GM12864 (cell line): Measurements from ENCODE around the gene C16orf74.

ENCODE experiments used
- DNase-seq: peaks from one replicate; pipeline ENCODE4 v3.0.0-alpha.2; 2011; ENCODE audit warnings: low read depth
- H3K4me3 ChIP-seq: 2 replicates; pipeline ENCODE4 v1.5.1; 2011; ENCODE audit warnings: mild to moderate bottlenecking, low read depth, low read length, control low read depth
- TF ChIP-seq, protein P1 (sequence below): IDR thresholded peaks from 2 replicates; pipeline ENCODE4 v1.5.1; 2011; ENCODE audit warnings: low read depth, mild to moderate bottlenecking, moderate library complexity, low read length, control low read depth, inconsistent platforms; ENCODE audit errors: missing control alignments

The C16orf74 gene

DNA sequence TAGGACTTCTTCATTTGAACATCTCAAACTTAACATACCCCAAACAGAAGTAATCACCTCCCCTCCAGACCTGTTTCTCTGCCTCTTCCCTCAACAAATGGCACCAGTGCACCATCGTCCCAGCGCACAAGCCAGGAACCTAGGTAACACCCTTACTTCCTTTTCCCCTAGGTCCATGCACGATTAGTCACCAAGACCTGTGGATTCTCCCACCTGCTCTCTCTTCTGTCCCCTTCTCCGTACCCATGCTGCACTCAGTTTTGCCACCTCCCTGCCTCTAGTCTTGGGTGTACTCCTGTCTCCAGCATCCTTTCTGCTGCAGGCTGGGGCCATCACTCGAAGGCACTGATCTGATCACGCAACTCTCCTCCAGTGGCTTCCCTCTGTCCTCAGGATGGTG, 45.3 kb upstream of the C16orf74 start:
- TF ChIP-seq, protein P1, sequence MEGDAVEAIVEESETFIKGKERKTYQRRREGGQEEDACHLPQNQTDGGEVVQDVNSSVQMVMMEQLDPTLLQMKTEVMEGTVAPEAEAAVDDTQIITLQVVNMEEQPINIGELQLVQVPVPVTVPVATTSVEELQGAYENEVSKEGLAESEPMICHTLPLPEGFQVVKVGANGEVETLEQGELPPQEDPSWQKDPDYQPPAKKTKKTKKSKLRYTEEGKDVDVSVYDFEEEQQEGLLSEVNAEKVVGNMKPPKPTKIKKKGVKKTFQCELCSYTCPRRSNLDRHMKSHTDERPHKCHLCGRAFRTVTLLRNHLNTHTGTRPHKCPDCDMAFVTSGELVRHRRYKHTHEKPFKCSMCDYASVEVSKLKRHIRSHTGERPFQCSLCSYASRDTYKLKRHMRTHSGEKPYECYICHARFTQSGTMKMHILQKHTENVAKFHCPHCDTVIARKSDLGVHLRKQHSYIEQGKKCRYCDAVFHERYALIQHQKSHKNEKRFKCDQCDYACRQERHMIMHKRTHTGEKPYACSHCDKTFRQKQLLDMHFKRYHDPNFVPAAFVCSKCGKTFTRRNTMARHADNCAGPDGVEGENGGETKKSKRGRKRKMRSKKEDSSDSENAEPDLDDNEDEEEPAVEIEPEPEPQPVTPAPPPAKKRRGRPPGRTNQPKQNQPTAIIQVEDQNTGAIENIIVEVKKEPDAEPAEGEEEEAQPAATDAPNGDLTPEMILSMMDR: no peak
- no peak overlapping the region for H3K4me3 ChIP-seq
- DNase-seq: no peak

DNA sequence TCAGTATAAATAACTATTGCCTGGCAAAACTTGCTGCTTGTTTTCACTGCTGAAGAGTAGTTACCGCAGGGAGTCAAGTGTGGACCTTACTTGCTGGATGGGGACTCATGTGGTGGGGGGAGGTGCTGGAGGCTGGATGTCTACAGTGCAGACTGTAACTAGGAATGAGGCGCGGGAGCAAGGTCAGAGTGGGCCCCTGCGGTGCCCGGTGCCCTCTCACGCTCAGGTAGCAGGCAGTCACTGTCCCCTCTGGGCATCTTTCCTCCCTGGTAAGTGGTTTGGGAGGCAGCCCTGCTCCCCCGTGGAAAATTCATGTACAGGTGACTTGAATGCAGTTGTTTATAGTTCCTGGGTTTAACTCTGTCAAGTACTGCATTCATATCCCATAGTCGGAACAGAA, 43.8 kb upstream of the C16orf74 start:
- TF ChIP-seq, protein P1: no peak
- no peak overlapping the region for H3K4me3 ChIP-seq
- no peak for DNase-seq

DNA sequence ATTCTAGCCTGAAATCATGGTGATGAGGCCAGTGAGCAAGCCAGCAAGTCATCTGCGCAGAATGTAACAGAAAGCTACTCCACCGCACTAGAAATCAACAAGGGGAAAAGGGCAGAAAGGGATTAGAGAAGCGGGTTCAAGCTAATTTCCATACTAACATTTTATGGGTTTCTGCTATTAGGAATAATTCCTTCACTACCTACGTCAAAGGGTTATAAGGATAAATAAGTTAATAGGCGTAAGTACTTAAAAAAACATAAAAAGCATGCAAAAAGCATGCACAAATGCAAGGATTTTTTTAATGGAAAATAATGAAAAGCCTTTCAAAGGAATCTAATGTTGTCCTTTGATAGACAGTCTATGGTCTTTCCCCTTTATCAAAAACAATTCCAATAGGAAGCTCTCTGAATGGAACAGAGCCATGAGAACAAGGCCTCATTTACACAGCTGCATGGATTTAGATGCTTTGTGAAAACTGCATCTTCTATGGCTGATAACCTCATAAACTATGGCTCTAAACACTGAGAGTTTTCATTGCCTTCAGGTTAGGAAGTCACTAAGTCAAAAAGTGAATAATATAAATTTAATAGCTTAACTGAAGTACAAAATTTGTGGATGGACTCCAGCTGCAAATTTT, 42.9 kb upstream of the C16orf74 start:
- TF ChIP-seq, protein P1: no peak
- no peak for DNase-seq
- H3K4me3 ChIP-seq: no peak overlapping the region

DNA sequence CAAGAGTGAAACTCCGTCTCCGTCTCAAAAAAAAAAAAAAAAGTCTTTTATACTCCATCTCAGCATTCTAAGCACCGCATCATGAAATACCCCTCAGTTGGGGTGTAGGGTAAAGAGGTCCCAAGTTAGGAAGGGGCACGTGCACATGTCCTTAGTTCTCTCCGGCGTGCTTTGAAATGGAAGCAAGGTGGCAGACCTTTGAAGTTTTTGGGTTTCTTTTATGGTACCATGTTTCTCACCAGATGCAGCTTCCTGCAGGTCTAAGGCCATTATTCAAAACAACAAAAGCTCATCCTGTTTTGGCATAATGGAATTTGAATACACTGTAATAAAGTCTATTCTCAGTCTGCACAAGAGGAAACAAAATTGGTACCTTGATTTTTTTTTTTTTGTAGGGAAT, 38.9 kb upstream of the C16orf74 start:
- TF ChIP-seq, protein P1: no peak
- no peak for DNase-seq
- no peak overlapping the region for H3K4me3 ChIP-seq

DNA sequence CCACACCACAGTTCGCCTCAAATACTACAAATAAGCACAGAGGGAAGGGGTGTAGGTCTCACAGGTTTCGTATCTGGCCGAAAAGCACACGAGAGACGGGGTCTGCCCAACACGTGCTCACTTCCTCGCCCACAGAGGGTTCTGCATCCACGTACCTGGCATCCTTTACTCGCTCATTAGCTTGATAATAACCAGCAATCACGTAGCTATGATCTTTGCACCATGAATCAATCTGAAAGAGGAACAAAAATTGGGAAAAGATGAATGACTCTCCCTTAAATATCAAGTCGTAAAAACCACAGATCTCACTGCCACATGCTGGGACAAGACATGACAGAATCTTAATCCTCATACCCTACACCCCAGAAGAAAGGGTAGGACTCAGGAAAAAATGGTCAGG, 37.9 kb upstream of the C16orf74 start:
- no peak overlapping the region for H3K4me3 ChIP-seq
- TF ChIP-seq, protein P1: no peak
- DNase-seq: no peak

DNA sequence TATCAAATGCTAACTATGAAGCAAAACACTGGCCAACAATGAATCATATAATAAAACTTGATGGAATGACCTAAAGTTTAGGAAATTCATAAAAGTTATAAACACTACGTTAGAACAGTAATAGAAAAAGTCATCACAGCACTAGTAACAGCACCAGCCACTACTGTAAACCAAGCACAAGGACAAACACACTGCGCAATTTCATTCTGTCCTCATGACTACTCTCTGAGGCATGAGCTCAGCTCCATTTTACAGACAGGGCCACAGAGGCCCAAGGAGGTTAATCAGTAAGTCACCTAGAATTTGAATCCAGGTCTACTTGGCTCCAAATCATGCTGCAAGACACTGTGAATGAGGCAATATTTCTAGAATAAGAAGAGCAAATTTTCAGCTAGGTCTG, 35.0 kb upstream of the C16orf74 start:
- TF ChIP-seq, protein P1: no peak
- H3K4me3 ChIP-seq: no peak overlapping the region
- no peak for DNase-seq

DNA sequence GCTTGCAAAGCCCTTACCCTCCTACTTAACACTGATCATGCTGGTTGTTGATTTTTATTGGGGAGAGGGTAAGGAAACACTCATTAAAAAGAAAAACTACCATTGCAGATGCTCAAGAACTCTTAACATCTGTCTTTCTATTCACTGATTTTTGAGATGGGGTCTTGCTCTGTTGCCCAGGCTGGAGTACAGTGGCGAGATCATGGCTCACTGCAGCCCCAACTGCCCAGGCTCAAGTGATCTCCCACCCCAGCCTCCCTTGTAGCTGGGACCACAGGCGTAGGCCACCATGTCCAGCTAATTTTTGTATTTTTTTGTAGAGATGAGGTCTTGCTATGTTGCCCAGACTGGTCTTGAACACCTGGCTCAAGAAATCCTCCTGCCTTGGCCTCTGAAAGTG, 33.9 kb upstream of the C16orf74 start:
- DNase-seq: no peak
- TF ChIP-seq, protein P1: no peak
- H3K4me3 ChIP-seq: no peak overlapping the region
